HUDEP-2 (cell line): Measurements from ENCODE around the gene RNF123.
"Not testable (repeated sequence)": the region's sequence is repeated elsewhere in the genome, so short reads cannot be mapped to it uniquely, and the experiment has no call there.

Source experiments
- DNase-seq, 76 experiments: peaks; one replicate each; lab custom pipeline; 2025; ENCODE audit not compliant: unreplicated experiment in 76 of 76; lab: John Stamatoyannopoulos, UW

Gene RNF123

DNA sequence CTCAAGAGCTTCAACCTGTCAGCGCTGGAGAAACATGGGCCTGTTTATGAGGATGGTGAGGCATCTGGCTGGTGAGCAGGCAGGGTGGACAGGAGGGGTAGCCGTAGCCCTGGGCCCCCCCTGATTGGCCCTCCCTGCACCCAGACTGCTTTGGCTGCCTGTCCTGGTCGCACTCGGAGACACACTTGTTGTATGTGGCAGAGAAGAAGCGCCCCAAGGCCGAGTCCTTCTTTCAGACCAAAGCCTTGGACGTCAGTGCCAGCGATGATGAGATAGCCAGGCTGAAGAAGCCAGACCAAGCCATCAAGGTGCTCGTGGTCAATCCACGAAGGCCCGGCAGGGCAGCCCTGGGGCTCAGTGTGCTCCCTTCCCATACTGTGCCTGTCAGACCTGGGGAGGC lies 13.4 kb upstream of the RNF123 start:
- DNase-seq: no peak

DNA sequence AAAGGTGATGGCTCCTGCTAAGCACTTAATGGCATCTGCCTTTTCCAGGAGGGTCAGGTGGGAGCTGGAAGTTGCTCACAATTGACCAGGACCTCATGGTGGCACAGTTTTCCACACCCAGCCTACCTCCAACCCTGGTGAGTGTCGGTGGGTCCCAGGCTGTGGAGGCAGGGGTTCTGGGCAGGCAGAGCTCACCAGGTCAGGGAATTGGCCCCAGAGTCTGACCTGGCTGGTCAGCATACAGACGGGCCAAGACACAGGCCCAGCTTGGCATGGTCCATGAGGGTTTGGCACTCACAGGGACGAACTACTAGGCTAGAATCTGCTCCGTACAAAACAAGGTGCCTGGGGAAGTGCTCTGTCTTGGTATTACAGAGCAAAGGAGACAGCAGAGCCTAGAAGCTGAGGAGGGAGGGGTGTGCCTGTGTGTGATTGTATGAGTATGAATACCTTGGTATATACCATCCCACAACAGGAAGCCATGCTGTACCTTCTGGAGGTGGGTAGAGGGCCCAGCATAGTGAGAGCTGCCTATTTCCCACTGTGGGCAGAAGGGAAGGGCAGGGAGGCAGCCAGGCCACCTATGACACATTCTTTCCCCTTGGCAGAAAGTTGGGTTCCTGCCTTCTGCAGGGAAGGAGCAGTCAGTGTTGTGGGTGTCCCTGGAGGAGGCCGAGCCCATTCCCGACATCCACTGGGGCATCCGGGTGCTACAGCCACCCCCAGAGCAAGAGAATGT lies 8.7 kb upstream of the RNF123 start:
- no peak for DNase-seq

DNA sequence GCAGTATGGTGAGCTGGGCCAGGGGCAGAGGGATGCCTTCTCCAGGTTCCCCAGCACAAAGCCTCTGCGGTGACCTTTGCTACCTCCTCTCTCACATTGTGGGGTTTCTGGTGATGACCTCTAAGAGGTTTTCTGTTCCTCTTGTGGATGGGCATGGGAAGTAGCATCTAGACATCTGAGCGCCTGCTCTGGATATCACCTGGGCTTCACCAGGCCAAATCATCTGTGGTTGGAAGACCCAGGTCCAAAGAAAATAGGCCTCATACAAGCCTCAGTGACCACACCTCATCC lies 8.2 kb upstream of the RNF123 start:
- no peak for DNase-seq

DNA sequence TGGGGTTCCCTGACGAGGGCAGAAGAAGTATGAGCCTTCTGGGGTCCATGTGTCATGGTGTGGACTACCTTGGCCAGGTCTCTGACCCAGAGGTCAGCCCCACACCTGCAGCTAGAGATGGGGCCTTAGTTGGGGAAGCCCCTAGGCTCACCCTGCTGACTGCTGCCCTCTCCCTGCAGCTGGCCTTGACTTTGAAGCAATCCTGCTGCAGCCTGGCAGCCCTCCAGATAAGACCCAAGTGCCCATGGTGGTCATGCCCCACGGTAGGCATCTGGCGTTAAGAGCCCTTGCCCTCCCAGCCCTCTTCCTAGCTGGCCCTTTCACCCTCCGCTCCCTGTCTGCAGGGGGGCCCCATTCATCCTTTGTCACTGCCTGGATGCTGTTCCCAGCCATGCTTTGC lies 7.8 kb upstream of the RNF123 start:
- DNase-seq: no peak

DNA sequence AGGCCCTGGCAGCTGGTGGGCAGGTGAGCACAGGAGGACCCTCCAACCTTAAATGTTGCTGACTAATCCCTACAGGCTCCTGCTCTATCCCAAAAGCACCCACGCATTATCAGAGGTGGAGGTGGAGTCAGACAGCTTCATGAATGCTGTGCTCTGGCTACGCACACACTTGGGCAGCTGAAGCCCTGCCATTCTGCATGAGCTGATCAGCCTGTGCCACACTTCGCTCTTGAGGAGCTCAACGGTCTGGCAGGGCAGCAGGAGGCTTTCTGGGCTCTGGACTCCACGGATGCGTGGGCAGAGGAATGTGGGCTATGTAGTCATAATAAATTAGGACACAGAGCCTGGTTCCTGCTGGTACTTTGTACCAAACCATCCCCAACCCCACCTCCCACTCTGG lies 6.2 kb upstream of the RNF123 start:
- DNase-seq: no peak

DNA sequence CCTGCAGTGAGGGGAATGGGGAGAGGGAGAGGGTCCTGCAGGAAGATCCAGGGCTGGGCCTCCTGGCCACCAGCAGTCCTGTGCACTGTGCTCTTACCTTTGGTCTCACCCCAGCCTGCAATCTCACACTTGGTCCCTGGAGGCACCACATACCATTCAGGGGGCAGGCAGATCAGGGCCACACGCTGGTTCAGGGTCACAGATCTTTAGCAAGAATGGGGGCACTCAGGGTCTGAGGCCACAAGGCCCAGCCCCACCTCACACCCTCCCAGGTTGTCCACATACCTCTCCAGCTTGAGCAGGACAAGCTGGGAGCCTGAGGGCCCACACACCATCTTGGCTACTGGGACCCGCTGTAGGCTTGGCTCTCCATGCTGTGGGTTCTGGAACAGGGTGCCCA lies 4.9 kb upstream of the RNF123 start:
- DNase-seq: not testable (repeated sequence)

DNA sequence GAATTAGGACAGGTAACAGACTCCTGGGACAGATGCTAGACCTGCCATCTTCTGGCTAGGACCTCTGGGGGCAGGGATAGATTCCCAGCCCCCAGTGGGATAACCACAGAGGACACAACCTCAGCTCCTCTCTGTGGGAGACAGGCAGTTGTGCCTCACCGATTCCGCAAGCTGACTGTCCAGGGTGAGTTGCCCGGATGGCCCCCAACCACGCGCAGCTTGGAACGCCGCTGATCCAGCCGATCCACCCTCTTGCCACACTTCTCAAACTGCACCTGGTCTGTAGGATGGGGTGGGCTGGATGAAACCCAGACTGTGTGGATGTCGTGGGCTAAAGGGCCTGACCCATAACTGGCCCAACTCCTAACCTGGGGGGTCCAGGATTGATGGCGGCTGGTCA lies 4.3 kb upstream of the RNF123 start:
- not testable (repeated sequence) for DNase-seq

DNA sequence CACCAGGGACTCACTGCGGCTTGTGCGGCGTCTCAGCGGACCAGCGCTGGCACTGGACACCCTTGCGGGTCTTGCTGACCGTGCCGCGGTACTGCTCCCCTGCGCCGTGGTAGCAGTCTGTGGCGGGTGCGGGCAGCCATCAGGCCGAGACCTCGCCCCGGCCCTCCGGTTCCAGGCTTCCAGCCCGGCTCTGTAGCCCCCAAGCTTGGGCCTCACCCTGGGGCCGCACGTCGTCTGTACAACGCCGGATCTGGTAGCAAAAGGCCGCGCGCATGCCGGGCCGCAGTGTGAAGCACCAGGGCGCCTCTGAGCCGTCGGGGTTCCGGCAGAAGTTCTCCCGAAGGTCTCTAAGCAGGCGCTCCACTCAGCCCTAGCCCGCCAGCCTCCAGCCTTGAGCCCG lies 3.5 kb upstream of the RNF123 start:
- DNase-seq: not testable (repeated sequence)

DNA sequence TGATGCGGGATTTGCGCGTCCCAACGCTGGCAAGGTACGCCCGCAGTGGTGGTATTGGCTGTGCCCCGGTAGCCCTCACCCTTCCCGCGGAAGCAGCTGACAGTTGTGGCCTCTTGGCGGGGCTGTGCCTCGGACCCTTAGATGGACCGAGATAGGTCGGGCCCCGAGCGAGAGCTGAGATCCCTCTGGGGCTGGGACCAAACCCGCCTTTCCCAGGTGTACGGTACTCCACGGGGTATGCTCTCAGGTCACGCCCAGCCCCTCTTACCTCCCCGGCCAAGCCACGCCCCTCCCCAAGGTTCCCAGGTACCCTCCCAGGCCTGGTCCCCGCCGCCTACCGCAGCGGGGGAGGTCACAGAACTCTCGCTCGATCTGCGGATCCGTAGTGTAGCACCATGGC lies 3.0 kb upstream of the RNF123 start:
- not testable (repeated sequence) for DNase-seq

DNA sequence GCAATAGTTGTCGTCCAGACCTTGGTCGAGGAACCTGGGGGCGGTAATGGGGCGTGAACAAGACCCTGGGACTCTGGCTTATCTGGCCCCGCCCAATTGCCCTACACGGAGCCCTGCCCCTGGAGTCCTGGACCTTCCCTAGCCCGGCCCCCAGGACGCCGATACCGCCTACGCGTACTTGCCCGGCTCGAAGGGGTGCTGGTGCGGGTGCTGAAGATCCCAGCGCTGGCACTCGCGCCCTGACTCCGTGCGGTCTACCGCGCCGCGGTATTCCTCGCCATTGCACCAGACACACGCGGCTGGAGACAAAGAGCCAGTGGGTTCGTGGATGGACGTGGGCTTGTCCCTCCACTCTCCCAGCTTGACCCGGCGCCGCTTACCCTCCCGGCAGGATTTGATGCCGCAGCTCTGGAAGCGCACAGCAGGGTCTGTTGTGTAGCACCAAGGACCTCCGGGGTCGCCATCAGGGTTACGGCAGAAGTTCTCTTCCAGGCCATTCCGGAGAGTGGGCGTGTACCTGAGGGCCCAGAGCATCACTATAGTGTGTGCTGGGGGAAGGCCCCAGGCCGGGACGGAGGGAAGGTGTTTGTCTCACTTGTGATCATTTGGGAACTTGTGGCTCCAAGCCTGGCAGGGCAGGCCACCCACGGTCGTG lies 2.5 kb upstream of the RNF123 start:
- DNase-seq: not testable (repeated sequence)

DNA sequence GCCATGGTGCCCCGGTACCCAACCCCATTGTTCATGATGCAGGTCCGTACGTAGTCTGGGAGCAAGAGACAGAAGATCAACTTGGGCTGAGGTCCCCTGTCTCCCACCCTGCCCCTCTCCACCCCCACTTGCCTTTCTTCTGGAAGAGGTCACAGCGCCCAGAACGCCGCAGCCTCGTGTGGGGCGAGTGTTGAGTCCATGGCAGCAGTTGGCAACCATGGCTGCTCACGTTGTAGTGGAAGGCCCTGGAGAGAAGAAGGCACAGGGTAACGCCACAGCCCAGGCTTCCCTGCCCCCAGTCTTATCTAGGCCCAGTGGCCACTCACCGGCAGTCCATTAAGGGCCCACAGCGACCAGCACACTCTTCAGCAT lies 1.9 kb upstream of the RNF123 start:
- not testable (repeated sequence) for DNase-seq

DNA sequence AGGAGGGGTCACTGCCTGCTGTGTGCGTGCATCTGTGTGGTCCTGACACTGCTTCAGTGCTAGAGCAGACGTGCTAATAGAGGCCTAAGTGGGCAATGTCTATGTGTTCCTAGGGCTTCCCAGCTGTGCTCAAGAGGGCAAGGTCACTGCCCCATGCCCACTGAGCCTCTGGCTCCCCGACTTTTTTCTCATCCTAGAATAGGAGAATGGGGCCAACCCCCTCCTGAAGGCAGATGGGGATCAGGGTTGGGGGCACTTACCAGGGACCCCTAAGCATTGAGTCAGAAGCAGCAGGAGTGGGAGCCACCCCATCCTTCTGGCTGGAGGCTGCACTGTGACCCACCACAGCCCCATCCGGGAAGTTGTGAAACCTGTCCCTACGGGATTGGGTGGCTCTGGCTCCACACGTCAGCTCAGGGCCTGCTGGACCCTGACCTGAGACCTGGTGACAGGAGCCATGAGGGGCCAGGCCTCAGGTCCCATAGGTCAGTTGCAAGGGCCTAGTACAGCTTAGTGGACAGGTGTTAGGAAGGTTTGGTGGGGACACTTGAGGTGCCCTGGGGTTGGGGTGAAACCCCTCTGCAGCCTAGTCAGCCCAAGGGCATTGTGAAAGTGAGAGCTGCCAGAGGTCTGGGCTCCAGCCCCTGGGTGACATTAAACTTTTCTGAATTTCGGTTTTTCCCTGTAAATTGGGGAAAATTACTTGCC lies 865 bp upstream of the RNF123 start:
- DNase-seq: not testable (repeated sequence)

DNA sequence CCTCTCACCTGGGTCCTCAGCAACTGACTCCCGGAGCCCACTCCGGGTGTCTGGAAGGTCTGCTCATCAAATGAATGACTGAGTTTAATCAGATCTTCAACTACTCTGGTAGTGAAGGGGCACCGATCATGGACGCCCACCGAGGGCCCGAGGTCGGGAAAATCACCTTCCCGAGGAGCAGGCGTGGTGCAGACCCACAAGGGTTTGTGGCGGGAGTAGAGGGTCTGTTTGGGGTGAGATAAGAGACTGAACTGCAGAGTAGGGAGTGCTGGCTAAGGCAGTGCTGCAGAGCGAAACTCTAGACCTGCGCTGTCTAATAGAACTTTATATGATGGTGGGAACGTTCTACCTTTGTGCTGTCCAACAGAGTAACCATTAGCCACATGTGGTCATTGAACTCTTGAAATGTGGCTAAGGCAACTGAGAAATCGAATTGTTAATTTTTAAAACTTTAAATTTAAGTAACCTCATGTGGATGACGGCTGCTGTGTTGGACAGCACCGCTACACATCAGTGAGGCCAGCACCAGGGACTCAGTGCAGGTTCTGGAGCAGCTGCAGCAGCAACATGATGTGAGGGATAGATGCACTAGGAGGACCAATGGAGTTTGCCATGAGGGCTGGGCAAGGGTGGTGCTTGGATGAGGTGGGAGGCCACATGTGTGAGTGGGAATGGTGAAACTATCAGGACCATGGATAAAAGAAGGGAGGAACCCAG lies 709 bp downstream of the RNF123 start:
- DNase-seq: not testable (repeated sequence)

DNA sequence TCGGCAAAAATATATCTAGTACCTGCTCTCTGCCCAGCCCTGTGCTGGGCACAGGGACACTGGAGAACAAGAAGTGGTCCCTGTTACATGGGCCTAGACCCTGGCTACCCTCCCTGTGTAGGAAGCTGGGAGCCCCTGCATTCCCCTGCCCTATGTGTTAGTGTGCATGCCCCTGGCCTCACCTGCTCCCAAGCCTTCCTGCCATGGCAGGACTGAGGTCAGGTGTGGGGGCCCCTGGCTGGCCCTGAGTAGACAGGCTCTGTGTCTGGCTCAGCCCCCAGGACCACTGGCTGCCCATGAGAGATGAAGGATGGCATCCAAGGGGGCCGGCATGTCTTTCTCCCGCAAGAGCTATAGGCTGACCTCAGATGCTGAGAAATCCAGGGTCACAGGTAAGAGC lies 1.5 kb downstream of the RNF123 start:
- DNase-seq: not testable (repeated sequence)

DNA sequence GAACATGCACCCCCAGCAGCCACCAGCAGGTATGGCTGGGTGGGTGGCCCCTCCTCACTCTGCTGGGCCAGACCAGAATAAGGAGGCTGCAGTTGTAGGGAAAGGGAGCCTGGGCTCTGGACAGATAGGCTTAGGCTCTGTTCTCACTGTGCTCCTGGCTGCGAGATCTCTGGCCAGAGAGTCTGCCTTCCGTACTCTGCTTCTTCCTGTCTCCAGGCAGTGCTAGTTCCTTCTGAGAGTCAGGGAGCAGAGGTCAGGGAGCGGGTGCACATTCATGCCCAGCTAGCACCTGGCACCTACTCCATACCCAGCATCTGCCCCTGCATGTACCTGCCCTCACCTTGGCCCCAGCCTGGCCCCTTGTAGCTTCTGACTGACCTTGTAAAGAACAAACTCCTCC lies 2.1 kb downstream of the RNF123 start:
- not testable (repeated sequence) for DNase-seq

DNA sequence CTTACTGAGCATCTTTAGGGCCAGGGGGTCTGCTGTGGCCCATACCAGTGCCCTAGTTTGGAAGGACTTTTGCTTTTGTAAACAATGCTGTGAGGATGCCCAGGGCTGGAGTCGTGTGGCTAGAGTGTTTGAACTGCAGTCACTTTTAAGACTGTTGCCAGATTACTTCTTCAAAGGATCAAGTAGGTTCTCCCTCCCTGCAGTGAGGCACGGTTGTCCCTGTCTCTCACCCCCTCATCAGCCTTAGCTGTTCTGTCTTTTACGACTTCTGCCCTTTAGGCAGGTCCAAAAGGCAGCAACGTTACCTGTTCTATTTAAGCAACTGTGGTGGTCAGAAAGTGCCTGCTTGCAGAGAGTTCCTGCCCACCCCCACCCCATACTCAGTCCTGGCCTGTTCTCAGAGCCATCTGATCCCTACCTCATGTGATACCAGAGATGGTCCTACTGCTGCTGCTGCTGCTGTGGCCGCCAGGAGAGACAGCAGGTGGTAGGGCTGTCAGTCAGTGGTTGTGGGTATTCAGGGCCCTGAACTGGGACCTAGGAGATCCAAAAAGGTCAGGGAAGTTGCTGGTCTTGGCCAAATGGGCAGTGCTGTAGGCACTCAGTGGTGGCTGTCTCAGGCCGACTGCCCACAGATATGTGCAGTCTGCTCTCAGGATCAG lies 5.2 kb downstream of the RNF123 start:
- DNase-seq: not testable (repeated sequence)

DNA sequence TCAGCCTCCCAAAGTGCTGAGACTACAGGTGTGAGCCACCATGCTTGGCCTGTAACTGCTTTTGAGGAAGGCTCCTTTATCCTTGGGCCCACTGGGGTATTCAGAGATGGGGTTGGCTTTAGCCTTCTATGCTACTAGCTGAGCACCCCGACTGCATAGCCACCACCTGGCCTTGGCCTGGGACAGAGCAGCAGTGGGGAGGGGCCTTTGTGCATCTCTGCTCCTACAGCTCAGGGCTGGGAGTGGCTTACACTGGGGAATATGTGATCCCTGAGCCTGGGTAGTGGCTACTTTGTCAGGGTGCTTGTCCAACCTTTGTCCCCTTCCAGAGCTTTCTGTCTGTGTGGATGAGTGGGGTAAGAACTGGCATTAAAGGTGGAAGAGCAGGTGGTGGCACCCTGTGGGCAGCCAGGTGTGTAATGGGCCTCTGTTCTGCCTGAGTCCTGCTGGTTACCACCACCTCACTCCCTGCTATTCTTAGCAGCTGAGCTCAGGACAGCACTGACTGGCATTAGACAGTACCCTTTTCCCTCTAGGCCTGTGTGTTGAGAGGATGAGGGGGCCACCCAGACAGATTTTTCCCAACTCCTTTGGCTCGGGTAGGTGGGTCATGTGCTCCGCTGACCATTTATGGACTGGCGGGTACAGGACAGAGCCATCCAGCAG lies 6.1 kb downstream of the RNF123 start:
- not testable (repeated sequence) for DNase-seq

DNA sequence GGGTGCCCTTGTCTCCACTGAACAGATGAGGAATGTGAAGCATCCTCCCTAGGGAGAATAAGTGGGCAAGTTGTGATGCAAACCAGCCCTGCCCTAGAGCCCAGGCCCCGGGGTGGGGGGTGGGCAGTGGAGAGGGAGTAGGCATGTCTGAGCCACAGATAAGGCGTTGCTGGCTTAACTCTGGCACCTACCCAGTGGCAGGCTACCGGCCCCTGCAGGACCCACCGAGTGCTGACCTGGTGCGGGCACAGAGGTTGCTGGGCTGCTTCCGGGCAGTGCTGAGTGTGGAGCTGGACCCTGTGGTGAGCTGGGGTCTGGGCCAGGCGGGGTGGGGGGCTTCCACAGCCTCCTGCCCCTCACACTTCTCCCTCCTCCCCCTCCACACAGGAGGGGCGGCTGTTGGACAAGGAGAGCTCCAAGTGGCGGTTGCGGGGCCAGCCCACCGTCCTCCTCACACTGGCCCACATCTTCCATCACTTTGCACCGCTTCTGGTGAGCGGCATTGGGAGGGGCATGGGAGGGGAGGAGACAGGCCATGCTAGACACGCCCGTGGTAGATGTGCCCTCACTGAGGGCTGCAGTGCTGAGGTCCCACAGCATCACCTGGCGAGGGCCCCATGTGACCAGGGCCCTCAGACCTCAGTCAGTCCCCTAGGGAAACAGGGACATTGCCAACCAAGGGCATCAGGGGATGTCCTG lies 10.1 kb downstream of the RNF123 start:
- peak in 53 of 76 experiments; percentile 1 to 71 (median 42) for DNase-seq

DNA sequence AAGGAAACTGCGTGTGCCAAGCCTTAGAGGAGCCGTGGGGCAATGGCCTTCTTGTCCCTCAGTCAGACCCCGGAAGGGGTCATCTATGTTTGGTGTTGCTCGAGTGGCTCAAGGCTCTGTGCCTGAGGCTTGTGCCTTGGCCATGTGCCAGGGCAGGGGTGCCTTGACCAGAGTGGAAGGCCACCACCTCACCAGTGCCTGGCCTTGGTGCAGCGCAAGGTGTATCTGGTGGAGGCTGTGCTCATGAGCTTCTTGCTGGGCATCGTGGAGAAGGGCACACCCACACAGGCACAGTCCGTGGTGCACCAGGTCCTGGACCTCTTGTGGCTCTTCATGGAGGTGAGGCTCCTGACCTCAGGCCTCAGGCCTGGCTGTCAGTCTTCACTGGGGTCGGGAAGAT lies 10.7 kb downstream of the RNF123 start:
- no peak for DNase-seq
